Epithelial cell of esophagus (primary cell): ENCODE results near the gene HNRNPUL1.
"Not testable (repeated sequence)": the region's sequence is repeated elsewhere in the genome, so short reads cannot be mapped to it uniquely, and the experiment has no call there.

Experiments
- DNase-seq: peaks from one replicate; pipeline ENCODE4 v3.0.0; 2010; ENCODE audit warnings: low read depth
- H3K4me3 ChIP-seq: 2 replicates; pipeline ENCODE4 v1.5.1; 2011; ENCODE audit warnings: mild to moderate bottlenecking, low read length, control low read depth
- TF ChIP-seq, protein P1 (sequence below): IDR thresholded peaks from 2 replicates; pipeline ENCODE4 v1.5.1; 2011; ENCODE audit warnings: low read depth, mild to moderate bottlenecking, low read length, control low read depth, inconsistent platforms; ENCODE audit not compliant: insufficient read depth; ENCODE audit errors: missing control alignments

HNRNPUL1 gene

DNA sequence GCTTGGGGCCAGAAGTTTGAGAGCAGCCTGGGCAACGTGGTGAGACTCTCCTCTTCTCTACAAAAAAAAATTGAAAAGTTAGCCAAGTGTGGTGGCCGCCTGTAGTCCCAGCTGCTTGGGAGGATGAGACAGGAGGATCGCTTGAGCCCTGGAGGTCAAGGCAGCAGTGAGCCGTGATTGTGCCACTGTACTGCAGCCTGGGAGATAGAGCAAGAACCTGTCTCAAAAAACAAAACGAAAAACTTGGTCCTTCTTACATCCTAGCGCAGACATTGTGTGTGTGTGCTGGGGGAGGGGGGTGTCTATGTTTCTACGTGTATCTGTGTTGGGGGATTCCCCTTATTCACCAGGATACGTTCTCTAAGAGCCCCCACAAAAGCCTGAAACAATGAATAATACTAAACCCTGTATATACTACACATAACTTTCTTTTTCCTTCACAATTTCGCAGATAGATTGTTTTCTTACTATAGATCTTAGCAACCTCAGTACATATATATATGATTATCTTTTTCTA lies 37.2 kb upstream of the HNRNPUL1 start:
- TF ChIP-seq, protein P1, sequence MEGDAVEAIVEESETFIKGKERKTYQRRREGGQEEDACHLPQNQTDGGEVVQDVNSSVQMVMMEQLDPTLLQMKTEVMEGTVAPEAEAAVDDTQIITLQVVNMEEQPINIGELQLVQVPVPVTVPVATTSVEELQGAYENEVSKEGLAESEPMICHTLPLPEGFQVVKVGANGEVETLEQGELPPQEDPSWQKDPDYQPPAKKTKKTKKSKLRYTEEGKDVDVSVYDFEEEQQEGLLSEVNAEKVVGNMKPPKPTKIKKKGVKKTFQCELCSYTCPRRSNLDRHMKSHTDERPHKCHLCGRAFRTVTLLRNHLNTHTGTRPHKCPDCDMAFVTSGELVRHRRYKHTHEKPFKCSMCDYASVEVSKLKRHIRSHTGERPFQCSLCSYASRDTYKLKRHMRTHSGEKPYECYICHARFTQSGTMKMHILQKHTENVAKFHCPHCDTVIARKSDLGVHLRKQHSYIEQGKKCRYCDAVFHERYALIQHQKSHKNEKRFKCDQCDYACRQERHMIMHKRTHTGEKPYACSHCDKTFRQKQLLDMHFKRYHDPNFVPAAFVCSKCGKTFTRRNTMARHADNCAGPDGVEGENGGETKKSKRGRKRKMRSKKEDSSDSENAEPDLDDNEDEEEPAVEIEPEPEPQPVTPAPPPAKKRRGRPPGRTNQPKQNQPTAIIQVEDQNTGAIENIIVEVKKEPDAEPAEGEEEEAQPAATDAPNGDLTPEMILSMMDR: no peak
- no peak overlapping the region for H3K4me3 ChIP-seq
- no peak for DNase-seq

- H3K4me3 ChIP-seq: no peak overlapping the region
- TF ChIP-seq, protein P1: no peak
- DNase-seq: no peak
Measured at GRCh38 chr19:41228486-41228885, 35.7 kb upstream of the HNRNPUL1 start.

- H3K4me3 ChIP-seq: not testable (repeated sequence)
Measured at GRCh38 chr19:41229338-41229737, 34.8 kb upstream of the HNRNPUL1 start.

DNA sequence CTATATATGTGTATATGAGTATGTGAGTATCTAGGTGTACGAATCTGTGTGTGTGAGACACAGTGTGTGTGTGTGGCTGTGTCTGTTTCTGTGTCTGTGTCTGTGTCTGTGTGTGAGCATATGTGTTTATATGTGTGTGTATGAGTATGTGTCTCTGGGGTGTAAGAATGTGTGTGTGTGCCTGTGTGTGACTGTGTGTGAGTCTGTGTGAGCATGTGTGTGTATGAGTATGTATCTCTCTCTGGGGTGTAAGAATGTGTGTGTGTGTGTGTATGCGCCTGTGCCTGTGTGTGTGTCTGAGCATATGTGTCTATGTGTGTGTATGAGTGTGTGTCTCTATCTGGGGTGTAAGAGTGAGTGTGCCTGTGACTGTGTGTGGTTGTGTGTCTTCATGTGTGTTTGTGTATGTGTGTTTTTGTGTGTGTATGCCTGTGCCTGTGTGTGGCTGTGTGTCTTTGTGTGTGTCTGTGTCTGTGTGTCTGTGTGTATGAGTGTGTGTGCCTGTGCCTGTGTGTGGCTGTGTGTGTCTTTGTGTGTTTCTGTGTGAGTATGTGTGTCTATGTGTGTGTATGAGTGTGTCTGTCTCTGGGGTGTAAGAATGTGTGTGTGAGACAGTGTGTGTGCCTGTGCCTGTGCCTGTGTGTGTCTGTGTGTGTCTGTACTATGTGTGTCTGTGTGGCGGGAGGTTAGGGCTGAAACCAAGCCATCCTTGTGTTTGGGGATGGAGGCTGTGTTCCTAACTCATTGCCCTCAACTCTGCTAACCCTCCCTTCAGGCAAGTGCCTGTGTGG lies 33.9 kb upstream of the HNRNPUL1 start:
- no peak for DNase-seq
- H3K4me3 ChIP-seq: no peak overlapping the region
- TF ChIP-seq, protein P1: no peak

More at GRCh38 chr19:41229338-41229737, 34.8 kb upstream of the HNRNPUL1 start:
- DNase-seq: peak; percentile 34

DNA sequence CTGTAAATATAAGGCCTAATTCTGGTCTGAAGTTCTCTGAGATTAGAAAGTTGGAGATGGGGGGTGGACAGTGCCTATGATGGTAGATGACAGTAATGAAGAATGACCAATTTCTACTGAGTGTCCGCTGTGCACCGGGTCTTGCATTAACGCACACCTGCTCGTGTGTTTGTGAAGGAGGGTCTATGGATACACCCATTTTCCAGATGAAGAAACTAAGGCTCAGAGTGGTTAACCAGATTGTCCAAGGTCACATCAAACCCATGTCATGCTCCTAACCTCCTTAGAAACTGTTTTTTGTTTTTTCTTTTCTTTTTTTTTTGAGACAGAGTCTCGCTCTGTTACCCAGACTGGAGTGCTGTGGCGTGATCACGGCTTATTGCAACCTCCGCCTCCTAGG lies 31.5 kb upstream of the HNRNPUL1 start:
- TF ChIP-seq, protein P1: no peak
- no peak overlapping the region for H3K4me3 ChIP-seq
- no peak for DNase-seq

DNA sequence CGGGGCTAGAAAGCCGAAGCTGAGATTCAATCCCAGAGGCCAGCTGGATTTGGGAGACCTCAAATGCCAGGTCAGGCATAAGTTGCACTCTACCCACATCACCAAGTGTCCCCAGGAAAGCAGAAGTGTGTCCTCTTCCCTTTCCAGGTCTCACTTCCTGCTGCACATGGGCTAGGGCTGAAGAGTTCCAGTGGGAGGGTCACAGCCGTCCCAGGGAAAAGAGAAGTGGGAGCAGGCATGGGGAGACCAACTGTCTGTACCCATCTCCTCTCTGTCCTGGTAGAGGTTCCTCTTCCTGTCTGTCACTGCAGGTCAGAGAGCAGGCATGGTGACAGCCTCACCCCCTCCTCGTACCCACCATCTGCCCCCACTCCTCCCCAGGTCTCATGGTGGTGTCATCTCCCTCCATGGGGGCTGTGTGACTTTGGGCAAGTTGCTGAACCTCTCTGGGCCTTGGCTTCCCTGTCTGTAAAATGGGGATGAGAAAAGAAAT lies 30.4 kb upstream of the HNRNPUL1 start:
- DNase-seq: no peak
- TF ChIP-seq, protein P1: no peak
- no peak overlapping the region for H3K4me3 ChIP-seq

GRCh38 chr19:41234512-41235168 lies 29.5 kb upstream of the HNRNPUL1 start:
- DNase-seq: no peak
- TF ChIP-seq, protein P1: no peak
- H3K4me3 ChIP-seq: no peak overlapping the region
